Measurements from ENCODE around the gene SH3PXD2A. TPM values are rescaled to one million over a fixed set of nuclear protein-coding genes. Genes with fewer than 3 reads are reported as not detected.

Gene SH3PXD2A
- total RNA-seq, 1 experiment from 2014 or later = 4.5 TPM

GRCh38 chr10:103799341-103799740 is 56.0 kb downstream of the SH3PXD2A start:
- Histone ChIP-seq H2BK15ac (ENCODE audit: low read depth, low read length) (no peak overlapping the region), H3K9me3 (ENCODE audit: control insufficient read depth, low read depth, low read length) (no peaks in the 10 kb centered on the region), H4K20me1 (ENCODE audit: control insufficient read depth, insufficient read depth, insufficient read length) (no peaks in the 10 kb centered on the region), H3K18ac (ENCODE audit: insufficient read length, low read depth, low read length) (no peak overlapping the region), H4K91ac (ENCODE audit: insufficient read length, low read depth, low read length) (no peak overlapping the region), H3K14ac (ENCODE audit: insufficient read depth, low read length) (no peak overlapping the region), H2AK5ac (ENCODE audit: insufficient read length, low read length) (no peak overlapping the region), H2BK20ac (ENCODE audit: low read depth, low read length, poor library complexity, severe bottlenecking) (no peak overlapping the region), H4K8ac (replicated peaks; ENCODE audit: insufficient read length, low read depth, low read length) (no peak overlapping the region), H3K9ac (ENCODE audit: extremely low read depth, insufficient read length, low read length) (no peak overlapping the region), H3K27me3 (ENCODE audit: insufficient read depth, low read length) (no peaks in the 10 kb centered on the region), H3K4ac (ENCODE audit: low read depth, low read length) (no peak overlapping the region), H3K4me1 (ENCODE audit: insufficient read depth, low read length) (no peaks in the 10 kb centered on the region), H3K4me2 (ENCODE audit: insufficient read depth, insufficient read length, low read length) (no peak overlapping the region), H3T11ph (ENCODE audit: low read length) (no peak overlapping the region), H3K23ac (ENCODE audit: insufficient read length, low read depth, low read length) (no peak overlapping the region), H2BK12ac (ENCODE audit: insufficient read length, low read depth, low read length) (no peak overlapping the region), H3K79me2 (ENCODE audit: insufficient read depth, low read length) (no peaks in the 10 kb centered on the region), H3K27ac (ENCODE audit: insufficient read length, low read depth, low read length) (no peak overlapping the region), H2BK5ac (ENCODE audit: insufficient read length, low read length) (no peak overlapping the region), H2BK120ac (ENCODE audit: low read depth, low read length, poor library complexity, severe bottlenecking) (no peak overlapping the region), H3K79me1 (ENCODE audit: insufficient read depth, low read depth, low read length, poor library complexity, severe bottlenecking) (no peaks in the 10 kb centered on the region), H2AFZ (ENCODE audit: low read length) (no peak overlapping the region), H4K5ac (ENCODE audit: insufficient read length, low read depth, low read length) (no peak overlapping the region), H3K56ac (ENCODE audit: insufficient read length, low read depth, low read length) (no peak overlapping the region), H3K23me2 (ENCODE audit: insufficient read length, low read depth, low read length, poor library complexity, severe bottlenecking) (peaks cover 1% of the 10 kb centered on the region)
- TF ChIP-seq, protein P1, sequence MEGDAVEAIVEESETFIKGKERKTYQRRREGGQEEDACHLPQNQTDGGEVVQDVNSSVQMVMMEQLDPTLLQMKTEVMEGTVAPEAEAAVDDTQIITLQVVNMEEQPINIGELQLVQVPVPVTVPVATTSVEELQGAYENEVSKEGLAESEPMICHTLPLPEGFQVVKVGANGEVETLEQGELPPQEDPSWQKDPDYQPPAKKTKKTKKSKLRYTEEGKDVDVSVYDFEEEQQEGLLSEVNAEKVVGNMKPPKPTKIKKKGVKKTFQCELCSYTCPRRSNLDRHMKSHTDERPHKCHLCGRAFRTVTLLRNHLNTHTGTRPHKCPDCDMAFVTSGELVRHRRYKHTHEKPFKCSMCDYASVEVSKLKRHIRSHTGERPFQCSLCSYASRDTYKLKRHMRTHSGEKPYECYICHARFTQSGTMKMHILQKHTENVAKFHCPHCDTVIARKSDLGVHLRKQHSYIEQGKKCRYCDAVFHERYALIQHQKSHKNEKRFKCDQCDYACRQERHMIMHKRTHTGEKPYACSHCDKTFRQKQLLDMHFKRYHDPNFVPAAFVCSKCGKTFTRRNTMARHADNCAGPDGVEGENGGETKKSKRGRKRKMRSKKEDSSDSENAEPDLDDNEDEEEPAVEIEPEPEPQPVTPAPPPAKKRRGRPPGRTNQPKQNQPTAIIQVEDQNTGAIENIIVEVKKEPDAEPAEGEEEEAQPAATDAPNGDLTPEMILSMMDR (conservative IDR thresholded peaks at IDR 0.05) = no peak
- H3K4me1 Mint-ChIP-seq = peaks cover 20 to 30% of the 10 kb centered on the region in 2 experiments
- DNase-seq = no peak
- H3K36me3 Mint-ChIP-seq (ENCODE audit: insufficient read depth in 1 of 3, low read depth in 3 of 3) = peaks cover 0 to 7% (median 4%) of the 10 kb centered on the region in 3 experiments; a peak in 3 of 7 replicates
- H3K4me3 Mint-ChIP-seq = no peak overlapping the region
- H3K27ac Mint-ChIP-seq = no peak overlapping the region
- WGBS (ENCODE audit: extremely low coverage, insufficient read length, low lambda C conversion rate) = no CpG with 5 or more reads among the region's 4 CpGs
- H3K27me3 Mint-ChIP-seq (ENCODE audit: low read depth) = no peaks in the 10 kb centered on the region; the same call in 1 of the 2 replicates
- H3K9me3 Mint-ChIP-seq = no peaks in the 10 kb centered on the region

Data from H9 (cell line).